Measurements from ENCODE around the gene GABRR1. TPM values are rescaled to one million over a fixed set of nuclear protein-coding genes. Genes with fewer than 3 reads are reported as not detected.
A peak's percentile ranks its signal among the peaks of the same experiment; 100 is the strongest.

GABRR1 gene
- total RNA-seq, 3 donors from 2014 or later, result not detected

DNA sequence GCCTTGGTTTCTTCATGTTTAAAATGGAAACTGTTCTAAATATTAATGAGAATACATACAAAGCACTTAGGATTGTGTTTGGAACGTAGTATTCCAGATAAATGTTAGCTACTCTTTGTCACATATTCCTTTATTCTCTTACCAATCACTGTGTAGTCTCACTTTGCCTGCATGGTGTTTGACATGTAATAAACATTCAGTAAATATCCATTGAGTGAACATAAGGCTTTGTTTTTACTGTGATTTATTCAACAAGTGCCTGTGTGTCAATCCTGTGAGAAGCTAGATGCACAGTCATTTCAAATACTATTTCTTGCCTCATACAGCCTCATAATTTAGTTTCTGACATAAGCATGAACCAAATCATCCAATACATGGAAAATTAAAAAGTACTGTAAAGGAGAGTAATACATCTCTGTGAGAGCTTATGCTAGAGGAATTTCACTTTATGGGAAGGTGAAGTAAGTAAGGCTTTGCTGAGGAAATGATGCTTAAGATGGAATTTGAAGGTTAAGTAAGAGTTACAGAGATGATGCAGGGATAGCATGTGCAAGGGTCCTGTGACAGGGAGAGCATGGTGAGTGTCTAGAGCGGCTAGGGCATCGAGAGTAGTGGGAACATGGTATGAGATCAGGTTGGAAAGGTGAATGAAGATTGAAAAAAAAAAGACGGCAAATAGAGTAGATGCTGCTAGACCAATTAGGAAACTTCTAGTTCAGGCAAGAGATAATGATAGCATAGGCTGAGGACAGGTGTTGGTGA lies 56.6 kb downstream of the GABRR1 start:
- intact Hi-C loops (cut with DNase I, micrococcal nuclease), result no loop called here
- ATAC-seq (no peak), DNase-seq (no peak)
- no peak overlapping the region for H3K4me3 ChIP-seq
- TF ChIP-seq CTCF (IDR thresholded peaks at IDR 0.05), result no peak
- H3K4me1 ChIP-seq (ENCODE audit: low read depth), result no peaks in the 10 kb centered on the region
- H3K36me3 ChIP-seq (ENCODE audit: low read depth), result no peaks in the 10 kb centered on the region
- no peaks in the 10 kb centered on the region for H3K9me3 ChIP-seq

- no peaks in the 10 kb centered on the region for H3K4me1 ChIP-seq (ENCODE audit: low read depth)
- no peaks in the 10 kb centered on the region for H3K9me3 ChIP-seq
- intact Hi-C loops (cut with DNase I, micrococcal nuclease), result no loop called here
- DNase-seq (no peak), ATAC-seq (no peak)
- H3K36me3 ChIP-seq (ENCODE audit: low read depth), result no peaks in the 10 kb centered on the region
- H3K4me3 ChIP-seq, result no peak overlapping the region
- no peak for TF ChIP-seq CTCF (IDR thresholded peaks at IDR 0.05)
Measured at GRCh38 chr6:89154131-89154530, 63.0 kb downstream of the GABRR1 start.

DNA sequence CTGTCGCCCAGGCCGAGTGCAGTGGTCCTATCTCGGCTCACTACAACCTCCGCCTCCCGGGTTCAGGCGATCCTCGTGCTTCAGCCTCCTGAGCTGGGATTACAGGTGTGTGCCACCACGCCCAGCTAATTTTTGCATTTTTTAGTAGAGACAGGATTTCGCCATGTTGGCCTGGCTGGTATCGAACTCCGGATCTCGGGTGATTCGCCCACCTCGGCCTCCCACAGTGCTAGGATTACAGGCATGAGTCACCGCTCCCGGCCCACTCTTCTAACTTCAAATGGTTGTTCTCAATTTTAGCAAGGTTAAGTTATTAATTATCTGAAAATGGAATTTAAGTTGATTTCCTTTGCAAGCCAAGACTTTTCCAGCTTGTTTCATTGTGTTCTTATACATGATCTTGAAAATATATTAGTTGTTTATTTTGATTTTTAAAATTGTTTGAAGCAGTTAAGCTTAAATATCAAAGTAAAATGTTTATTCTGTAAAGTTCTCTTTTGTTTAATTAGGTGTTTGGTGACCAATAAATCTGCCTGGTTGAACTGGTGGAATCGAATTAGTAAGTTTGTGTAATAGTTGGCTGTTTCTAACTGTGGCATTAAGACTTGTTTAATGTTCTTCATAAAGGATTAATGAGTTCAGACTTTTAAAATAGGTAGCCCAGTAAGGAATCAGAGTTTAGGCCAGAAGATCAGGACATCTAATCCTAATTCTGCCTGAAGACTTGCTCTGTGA lies 69.0 kb downstream of the GABRR1 start:
- intact Hi-C loops (cut with DNase I, micrococcal nuclease), result no loop called here
- DNase-seq, result no peak
- Histone ChIP-seq H3K9me3 (no peaks in the 10 kb centered on the region), H3K36me3 (ENCODE audit: low read depth) (no peaks in the 10 kb centered on the region), H3K4me1 (ENCODE audit: low read depth) (peaks cover 6% of the 10 kb centered on the region), H3K4me3 (no peak overlapping the region)
- TF ChIP-seq CTCF (IDR thresholded peaks at IDR 0.05), result no peak
- ATAC-seq, result no peak

- Histone ChIP-seq H3K36me3 (ENCODE audit: low read depth) (no peaks in the 10 kb centered on the region), H3K4me3 (peak overlapping the region; percentile 38), H3K4me1 (ENCODE audit: low read depth) (peaks cover 6% of the 10 kb centered on the region), H3K9me3 (no peaks in the 10 kb centered on the region)
- ATAC-seq (peak; percentile 71), DNase-seq (peak in 1 of 3 donors; percentile 36)
- TF ChIP-seq CTCF (IDR thresholded peaks at IDR 0.05), result no peak
- intact Hi-C loops (cut with DNase I, micrococcal nuclease), result no loop called here
Measured at GRCh38 chr6:89146718-89147700, 70.1 kb downstream of the GABRR1 start.

DNA sequence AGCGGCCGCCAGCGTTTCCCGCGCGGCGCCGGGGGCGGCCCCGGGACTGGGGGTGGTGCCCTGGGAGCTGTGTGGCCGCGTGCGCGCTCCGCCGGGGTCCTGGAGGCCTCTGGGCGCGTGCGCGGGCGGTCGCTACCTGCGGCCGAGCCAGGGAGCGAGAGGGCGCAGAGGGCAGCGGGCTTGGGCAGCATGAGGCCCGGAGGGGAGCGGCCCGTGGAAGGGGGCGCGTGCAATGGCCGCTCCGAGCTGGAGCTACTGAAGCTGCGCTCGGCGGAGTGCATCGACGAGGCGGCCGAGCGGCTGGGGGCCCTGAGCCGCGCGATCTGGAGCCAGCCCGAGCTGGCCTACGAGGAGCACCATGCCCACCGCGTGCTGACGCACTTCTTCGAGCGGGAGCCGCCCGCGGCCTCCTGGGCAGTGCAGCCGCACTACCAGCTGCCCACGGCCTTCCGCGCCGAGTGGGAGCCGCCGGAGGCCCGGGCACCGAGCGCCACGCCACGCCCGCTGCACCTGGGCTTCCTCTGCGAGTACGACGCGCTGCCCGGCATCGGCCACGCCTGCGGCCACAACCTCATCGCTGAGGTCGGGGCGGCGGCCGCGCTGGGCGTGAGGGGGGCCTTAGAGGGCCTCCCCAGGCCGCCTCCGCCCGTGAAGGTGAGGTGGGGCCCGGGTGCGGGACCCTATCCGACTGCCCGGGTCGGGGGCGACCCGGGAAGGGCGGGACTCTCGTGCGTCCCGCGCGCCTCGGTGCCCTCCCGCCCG lies 71.0 kb downstream of the GABRR1 start, which contains the start of gene PM20D2:
Gene PM20D2 (plus strand): TSS at position 100 of the 762 bp plus-strand sequence. CDS start 90 bp downstream, at position 190.
- intact Hi-C loops (cut with DNase I, micrococcal nuclease), result no loop called here
- TF ChIP-seq CTCF (IDR thresholded peaks at IDR 0.05), result no peak
- DNase-seq, result peak; percentile 76 to 83 (median 81)
- peak; percentile 91 for ATAC-seq
- Histone ChIP-seq H3K4me1 (ENCODE audit: low read depth) (peaks cover 6% of the 10 kb centered on the region), H3K36me3 (ENCODE audit: low read depth) (no peaks in the 10 kb centered on the region), H3K9me3 (no peaks in the 10 kb centered on the region), H3K4me3 (peak within 1 kb of the TSS; percentile 38)

Measured in mucosa of descending colon (tissue), 3 donors.